PFSK-1 (cell line): Measurements from ENCODE around the gene ZNF557.

Source experiments
- POLR2AphosphoS5 ChIP-seq: IDR thresholded peaks from 2 replicates; pipeline ENCODE4 v1.6.1; 2012; ENCODE audit warnings: low read depth, mild to moderate bottlenecking, control low read depth, low read length, moderate library complexity
- TF ChIP-seq, protein P1 (sequence below), 2 experiments: IDR thresholded peaks; 2 replicates each; pipeline versions ENCODE4 v1.6.1 to v1.8.0; 2011 to 2012; ENCODE audit warnings: low read depth in 2 of 2, low read length in 2 of 2, control low read depth in 1 of 2, inconsistent platforms in 1 of 2, mild to moderate bottlenecking in 1 of 2, moderate library complexity in 1 of 2; ENCODE audit not compliant: insufficient read depth in 1 of 2

DNA sequence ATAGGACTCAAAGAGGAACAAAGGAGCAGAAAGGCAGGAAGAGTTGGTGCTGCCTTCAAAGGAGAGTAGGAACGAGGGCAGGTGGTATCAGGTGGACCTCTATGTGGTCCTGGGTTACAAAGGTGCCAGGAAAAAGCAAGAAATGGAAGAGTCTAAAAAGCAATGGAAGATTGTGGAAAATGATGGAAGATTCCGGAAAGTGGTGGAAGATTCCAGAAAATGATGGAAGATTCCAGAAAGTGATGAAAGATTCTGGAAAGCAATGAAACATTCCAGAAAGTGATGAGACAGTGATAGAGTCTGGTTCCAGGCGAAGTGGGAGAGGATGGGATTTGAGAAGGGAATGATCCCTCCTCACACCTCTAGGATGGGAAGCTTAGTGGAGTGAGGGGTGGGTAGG, 55.3 kb downstream of the ZNF557 start:
- TF ChIP-seq, protein P1, sequence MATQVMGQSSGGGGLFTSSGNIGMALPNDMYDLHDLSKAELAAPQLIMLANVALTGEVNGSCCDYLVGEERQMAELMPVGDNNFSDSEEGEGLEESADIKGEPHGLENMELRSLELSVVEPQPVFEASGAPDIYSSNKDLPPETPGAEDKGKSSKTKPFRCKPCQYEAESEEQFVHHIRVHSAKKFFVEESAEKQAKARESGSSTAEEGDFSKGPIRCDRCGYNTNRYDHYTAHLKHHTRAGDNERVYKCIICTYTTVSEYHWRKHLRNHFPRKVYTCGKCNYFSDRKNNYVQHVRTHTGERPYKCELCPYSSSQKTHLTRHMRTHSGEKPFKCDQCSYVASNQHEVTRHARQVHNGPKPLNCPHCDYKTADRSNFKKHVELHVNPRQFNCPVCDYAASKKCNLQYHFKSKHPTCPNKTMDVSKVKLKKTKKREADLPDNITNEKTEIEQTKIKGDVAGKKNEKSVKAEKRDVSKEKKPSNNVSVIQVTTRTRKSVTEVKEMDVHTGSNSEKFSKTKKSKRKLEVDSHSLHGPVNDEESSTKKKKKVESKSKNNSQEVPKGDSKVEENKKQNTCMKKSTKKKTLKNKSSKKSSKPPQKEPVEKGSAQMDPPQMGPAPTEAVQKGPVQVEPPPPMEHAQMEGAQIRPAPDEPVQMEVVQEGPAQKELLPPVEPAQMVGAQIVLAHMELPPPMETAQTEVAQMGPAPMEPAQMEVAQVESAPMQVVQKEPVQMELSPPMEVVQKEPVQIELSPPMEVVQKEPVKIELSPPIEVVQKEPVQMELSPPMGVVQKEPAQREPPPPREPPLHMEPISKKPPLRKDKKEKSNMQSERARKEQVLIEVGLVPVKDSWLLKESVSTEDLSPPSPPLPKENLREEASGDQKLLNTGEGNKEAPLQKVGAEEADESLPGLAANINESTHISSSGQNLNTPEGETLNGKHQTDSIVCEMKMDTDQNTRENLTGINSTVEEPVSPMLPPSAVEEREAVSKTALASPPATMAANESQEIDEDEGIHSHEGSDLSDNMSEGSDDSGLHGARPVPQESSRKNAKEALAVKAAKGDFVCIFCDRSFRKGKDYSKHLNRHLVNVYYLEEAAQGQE (IDR thresholded peaks at IDR 0.05; ENCODE audit: insufficient read depth in 1 of 2, low read depth in 2 of 2, low read length in 2 of 2) = no peak
- TF ChIP-seq POLR2AphosphoS5 = no peak
